ENCODE data around the gene RBAK.
"Not testable (repeated sequence)": the region's sequence is repeated elsewhere in the genome, so short reads cannot be mapped to it uniquely, and the experiment has no call there.

The RBAK gene

DNA sequence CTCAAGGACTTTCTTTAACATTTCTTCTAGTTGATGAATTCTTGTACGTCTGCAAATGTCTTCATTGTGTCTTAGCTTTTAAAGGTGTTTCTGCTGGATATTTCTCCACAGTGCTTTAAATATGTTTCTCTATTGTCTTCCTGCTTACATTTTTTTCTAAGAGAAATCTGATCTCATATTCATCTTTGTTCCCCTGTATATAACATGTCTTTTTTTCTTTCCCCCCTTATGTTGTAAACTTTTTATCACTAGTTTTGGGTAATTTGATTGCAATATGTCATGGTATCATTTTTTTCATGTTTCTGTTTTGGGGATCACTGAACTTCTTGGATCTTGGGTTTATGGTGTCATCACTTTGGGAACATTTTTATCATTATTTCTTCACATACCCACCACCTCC lies 7.5 kb downstream of the RBAK start:
- no peak for DNase-seq

DNA sequence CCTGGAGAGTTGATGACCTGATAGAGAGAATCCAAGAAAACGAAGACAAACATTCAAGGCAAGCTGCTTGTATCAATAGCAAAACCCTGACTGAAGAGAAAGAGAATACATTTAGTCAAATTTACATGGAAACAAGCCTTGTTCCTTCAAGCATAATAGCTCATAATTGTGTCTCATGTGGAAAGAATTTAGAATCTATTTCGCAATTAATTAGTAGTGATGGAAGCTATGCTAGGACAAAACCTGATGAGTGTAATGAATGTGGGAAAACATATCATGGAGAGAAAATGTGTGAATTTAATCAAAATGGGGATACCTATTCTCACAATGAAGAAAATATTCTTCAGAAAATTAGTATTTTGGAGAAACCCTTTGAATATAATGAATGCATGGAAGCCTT lies 18.0 kb downstream of the RBAK start:
- DNase-seq = no peak

DNA sequence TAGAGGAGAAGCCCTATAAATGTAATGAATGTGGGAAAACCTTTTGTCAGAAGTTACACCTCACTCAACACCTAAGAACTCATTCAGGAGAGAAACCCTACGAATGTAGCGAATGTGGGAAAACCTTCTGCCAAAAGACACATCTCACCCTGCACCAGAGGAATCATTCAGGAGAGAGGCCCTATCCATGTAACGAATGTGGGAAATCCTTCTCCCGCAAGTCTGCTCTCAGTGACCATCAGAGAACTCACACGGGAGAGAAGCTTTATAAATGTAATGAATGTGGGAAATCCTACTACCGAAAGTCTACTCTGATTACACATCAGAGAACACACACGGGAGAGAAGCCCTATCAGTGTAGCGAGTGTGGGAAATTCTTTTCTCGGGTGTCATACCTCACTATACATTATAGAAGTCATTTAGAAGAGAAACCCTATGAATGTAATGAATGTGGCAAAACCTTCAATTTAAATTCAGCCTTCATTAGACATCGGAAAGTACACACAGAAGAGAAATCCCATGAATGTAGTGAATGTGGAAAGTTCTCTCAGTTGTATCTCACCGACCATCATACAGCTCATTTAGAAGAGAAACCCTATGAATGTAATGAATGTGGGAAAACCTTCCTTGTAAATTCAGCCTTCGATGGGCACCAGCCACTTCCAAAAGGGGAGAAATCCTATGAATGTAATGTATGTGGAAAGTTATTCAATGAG lies 18.9 kb downstream of the RBAK start:
- DNase-seq = no peak

DNA sequence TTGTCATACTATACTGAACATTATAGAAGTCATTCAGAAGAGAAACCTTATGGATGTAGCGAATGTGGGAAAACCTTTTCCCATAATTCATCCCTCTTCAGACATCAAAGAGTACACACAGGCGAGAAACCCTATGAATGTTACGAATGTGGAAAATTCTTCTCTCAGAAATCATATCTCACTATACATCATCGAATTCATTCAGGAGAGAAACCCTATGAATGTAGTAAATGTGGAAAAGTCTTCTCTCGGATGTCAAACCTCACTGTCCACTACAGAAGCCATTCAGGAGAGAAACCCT lies 19.4 kb downstream of the RBAK start:
- no peak for DNase-seq

DNA sequence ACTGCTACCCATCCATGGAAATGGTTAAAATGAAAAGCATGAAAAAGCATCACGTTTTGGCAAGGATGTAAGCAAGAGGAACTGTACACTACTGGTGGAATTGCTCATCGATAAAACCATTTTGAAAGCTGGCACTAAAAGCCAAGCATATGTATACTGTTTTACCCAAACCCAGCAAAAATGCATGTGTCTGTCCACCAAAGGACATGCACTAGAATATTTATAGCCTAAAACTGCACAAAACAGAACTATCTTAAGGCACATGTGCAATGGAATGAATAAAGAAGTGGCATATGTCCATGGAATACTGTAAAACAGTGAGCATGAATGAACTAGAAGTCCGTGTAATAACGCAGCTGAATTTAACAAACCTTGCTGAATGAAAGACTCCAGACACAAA lies 22.9 kb downstream of the RBAK start:
- DNase-seq = no peak

DNA sequence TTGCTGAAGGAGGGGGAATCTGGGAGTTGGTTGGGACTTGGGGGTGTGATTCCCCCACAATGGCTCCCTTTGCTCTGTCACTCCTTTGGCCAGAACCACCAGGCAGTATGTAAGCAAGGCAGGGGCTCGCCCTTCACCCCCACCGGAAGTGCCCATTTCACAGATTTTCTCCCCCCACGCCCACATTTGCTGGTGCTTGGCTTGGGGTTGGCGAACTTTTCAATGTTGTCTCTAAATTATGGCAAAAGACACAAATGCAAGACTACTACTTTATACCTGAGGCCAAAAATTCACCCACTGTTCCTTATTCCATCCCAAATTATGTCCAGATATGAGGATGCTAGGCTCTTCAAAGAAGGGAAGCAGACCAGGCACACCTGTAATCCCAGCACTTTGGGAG lies 24.5 kb downstream of the RBAK start:
- no peak for DNase-seq

DNA sequence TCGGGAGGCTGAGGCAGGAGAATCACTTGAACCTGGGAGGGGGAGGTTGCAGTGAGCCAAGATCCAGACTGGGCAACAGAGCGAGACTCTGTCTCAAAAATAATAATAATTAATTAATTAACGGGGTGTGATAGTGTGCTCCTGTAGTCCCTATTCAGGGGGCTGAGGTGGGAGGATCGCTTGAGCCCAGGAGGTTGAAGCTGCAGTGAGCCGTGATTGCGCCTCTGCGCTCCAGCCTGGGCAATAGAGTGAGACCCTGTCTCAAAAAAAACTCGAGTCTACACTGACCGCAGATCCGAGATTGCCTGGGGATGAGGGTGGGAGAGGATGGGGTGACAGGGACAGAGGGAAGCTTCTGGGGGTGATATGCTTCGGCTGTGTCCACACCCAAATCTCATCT lies 29.5 kb downstream of the RBAK start:
- DNase-seq = not testable (repeated sequence)

DNA sequence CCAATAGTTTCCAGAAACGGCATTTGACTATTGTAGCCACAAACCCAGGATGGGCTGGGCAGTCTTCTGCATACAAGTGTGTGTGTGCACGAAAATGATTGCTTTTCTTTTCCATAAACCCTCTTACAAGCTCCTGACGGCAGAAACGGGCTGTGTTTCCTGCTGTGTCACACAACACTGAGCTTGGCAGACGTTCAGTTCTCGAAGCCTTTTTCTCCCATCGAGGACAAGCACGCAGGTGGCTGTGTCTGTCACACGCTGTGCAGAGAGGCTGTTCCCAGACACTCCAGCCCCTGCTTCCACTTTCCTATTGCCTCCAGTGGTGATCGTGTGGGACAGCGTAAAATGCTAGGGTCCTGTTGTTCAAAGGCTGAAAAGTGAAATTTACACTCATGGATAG lies 32.1 kb downstream of the RBAK start:
- DNase-seq = no peak

DNA sequence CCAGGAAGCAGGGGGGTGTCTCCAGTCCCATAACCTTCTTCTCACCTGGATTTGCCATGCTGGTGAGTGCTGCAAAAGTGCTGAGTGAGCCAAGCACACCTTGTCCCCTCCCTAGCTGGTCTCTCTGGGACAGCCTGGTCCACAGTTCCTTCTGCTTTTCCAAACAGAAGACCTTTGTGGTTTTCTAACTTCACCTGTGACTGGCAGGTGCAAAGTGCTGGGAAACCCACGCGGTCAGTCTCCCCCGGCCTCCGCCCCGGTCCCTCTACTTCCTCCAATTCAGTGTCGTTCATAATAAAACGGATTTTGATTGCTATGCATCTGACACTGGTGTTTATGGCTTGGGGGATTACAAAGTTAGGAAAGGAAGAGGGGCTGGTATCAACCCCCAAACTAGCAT lies 37.1 kb downstream of the RBAK start:
- DNase-seq = no peak

DNA sequence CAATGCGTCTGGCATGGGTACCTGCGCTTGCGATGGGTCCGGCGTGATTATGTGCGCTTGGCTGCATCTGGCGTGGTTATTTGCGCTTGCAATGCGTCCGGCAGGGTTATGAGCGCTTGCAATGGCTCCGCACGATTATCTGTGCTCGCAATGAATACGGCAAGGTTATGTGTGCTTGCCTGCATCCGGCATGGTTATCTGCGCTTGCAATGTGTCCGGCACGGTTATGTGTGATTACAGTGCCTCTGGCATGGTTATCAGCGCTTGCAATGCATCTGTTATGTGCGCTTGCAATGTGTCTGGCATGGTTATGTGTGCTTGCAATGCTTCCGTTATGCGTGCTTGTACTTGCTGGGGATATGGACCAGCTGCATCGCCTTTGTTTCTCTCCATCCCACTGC lies 37.7 kb downstream of the RBAK start:
- DNase-seq = no peak

DNA sequence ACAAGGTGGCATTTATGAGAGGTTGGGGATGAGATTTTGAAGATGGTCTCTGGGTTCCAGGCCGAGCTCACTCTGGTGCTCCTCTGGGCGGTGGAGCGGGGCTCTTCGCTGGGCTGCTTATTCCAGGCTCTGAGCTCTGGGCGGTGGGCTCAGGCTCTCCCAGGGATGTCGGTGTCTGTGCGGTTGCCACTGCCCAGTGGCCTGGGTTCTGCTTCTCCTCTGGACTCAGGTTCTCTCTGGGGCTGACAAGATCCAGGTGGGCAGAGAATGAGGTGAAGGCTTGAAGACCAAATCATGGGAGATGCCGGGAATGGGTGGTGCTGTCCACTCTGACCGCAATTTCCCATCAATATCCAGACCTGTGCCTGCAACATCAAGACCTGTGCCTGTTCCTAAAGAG lies 40.6 kb downstream of the RBAK start:
- no peak for DNase-seq

DNA sequence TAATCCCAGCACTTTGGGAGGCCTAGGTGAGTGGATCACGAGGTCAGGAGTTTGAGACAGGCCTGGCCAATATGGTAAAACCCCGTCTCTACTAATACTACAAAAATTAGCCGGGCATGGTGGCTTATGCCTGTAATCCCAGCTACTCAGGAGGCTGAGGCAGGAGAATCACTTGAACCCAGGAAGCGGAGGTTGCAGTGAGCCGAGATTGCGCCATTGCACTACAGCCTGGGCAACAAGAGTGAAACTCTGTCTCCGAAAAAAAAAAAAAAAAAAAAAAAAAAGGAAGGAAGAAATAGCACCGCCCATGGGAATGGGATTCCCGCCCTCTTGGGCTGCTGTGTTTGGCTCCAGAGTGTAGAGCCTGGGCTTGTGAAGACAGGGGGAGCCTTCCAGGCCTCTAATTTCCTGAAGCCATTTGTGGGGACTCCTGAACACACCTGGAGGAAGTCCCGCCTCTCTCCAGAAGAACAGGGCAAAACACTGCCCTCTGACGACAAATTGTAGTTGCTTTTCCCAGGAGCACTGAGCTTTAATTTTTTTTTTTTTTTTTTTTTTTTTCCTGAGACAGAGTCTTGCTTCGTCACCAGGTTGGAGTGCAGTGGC lies 42.7 kb downstream of the RBAK start:
- DNase-seq = not testable (repeated sequence)

DNA sequence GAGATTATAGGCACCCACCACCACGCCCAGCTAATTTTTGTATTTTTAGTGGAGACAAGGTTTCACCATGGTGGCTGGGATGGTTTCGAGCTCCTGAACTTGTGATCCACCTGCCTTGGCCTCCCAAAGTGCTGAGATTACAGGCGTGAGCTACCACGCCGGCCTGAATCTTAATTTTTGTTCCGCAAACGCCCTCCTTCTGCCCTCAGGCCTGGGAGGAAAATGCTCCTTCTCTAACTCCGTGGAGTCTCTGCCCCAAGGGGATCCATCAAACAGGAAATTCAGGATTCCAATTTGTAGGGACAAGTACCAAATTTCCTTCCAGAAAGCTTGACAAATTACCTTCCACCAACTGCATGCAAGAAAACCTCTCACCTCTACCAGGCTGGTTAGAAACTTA lies 43.2 kb downstream of the RBAK start:
- no peak for DNase-seq

DNA sequence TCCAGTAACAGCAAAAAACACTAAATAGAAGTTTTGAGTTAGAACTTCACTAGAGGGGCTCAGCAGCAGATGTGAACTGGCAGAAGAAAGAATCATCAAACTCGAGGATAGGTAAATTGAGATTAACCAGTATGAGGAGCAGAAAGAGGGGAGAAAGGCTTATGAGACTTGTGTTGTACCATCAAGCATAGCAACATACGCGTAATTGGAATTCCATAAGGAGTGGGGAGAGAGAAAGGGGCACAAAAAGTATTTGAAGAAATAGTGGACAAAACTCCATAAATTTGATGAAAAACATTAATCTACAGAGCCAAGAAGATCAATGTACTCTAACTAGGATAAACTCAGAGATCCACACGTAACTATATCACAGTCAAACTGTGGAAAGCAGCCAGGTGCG lies 48.3 kb downstream of the RBAK start:
- no peak for DNase-seq

DNA sequence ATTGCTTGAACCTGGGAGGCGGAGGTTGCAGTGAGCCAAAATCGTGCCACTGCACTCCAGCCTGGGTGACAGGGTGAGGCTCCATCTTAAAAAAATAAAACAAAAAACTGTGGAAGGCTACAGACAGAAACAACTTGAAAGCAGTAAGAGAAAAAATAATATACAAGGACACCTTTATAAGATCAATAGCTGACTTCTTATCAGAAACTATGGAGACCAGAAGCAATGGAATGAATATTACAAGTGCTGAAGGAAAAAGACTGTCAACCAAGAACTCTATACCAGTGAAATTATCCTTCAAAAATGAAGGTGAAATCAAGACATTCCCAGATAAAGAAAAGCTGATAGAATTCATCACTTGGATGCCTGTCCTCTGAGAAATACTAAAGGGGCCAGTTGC lies 49.0 kb downstream of the RBAK start:
- no peak for DNase-seq

DNA sequence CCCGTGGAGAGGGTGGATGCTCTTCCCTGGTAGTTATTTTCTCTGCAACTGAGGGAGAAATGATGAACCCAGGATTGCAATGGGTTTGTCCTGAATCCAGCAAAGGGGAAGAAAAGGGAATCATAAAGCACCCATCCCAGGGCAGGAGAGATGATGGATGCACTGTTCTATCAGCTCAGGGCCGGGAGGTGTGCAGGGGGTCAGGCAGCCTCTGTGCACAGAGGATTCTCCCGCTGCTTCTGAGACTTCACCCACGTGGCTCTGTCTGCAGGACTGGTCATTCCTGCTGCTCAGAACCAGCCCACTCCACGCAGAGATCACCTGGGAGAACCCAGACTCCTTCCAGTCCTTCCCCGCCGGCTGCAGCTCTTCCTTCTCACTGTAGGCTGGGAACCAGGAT lies 70.7 kb downstream of the RBAK start:
- DNase-seq = no peak

DNA sequence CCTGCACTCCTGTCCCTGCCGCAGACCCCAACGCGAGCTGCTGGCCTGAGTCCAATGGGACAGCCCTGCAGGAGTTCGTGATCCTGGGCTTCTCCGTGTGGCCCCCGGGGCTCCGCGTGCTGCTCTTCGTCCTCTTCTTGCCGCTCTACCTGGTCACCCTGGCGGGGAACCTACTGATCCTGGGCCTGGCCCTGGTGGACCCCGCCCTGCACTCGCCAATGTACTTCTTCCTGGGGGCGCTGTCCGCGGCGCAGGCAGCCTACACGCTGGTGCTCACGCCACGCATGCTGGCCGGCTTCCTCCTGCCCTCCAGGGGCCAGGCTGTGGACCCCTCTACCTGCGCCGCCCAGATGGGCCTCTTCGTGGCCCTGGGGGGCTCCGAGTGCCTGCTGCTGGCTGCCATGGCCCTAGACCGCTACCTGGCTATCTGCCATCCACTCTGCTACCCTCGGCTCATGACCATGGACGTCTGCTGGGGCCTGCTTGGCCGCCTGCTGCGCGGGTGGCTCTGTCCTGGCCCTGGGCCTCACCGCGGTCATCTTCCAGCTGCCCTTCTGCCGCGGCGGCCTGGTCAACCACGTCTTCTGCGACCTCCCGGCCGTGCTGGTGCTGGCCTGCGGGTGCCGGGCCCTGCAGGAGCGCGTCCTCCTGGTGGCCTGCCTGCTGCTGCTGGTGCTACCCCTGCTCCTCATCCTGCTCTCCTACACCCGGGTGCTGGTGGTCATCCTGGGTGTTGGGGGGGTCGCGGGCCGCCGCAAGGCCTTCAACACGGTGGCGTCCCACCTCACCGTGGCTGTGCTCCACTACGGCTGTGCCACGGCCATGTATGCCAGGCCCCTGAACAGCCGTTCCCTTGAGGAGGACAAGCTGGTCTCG lies 71.7 kb downstream of the RBAK start:
- no peak for DNase-seq

Measured in CD4-positive, alpha-beta T cell treated with Interleukin-10 for 1 hour (primary cell).